GM10266 (cell line): ENCODE results near the gene DDX39A.

Source experiments
- DNase-seq: peaks from one replicate; pipeline ENCODE4 v3.0.0; 2012; ENCODE audit errors: extremely low spot score
- TF ChIP-seq, protein P1 (sequence below): IDR thresholded peaks from 2 replicates; pipeline ENCODE4 v1.5.1; 2012; ENCODE audit warnings: mild to moderate bottlenecking, low read depth; ENCODE audit not compliant: control insufficient read depth, insufficient read depth; ENCODE audit errors: missing control alignments

DDX39A gene

DNA sequence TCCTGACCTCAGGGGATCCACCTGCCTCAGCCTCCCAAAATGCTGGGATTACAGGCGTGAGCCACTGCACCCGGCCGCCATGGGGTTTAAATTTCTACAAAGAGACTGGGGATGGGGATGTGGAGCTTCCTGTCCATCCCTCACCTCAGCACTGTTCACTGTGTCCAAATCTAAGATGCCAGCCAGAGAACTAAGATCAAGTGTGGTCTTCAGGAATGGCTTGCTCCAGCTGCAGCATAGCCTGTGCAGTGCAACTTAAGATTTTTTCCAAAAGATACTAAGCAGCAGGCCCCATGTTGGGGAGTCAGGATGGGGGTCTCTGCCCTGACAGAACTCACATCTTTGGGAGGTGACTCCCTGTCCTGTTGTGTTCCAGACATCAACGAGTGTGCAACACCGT lies 28.6 kb downstream of the DDX39A start:
- no peak for DNase-seq

DNA sequence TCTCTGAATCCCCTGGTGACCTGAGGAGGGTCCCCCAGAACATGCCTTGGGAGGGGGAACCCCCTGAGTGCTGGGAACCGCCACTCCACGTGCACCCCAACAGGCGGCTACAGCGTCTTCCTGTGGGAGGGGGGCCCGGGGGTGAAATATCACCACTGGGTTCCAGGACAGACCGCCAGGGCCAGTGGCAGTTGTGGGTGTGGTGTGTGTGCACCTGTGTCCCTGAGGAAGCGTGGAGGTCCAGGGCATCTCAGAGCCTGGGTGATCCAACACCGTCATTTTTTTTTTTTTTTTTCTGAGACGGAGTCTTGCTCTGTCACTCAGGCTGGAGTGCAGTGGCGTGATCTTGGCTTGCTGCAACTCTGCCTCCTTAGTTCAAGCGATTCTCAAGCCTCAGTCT lies 33.6 kb downstream of the DDX39A start:
- TF ChIP-seq, protein P1, sequence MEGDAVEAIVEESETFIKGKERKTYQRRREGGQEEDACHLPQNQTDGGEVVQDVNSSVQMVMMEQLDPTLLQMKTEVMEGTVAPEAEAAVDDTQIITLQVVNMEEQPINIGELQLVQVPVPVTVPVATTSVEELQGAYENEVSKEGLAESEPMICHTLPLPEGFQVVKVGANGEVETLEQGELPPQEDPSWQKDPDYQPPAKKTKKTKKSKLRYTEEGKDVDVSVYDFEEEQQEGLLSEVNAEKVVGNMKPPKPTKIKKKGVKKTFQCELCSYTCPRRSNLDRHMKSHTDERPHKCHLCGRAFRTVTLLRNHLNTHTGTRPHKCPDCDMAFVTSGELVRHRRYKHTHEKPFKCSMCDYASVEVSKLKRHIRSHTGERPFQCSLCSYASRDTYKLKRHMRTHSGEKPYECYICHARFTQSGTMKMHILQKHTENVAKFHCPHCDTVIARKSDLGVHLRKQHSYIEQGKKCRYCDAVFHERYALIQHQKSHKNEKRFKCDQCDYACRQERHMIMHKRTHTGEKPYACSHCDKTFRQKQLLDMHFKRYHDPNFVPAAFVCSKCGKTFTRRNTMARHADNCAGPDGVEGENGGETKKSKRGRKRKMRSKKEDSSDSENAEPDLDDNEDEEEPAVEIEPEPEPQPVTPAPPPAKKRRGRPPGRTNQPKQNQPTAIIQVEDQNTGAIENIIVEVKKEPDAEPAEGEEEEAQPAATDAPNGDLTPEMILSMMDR = no peak
- no peak for DNase-seq

More for the DNA sequence above, 28.6 kb downstream of the DDX39A start:
- TF ChIP-seq, protein P1 = no peak

DNA sequence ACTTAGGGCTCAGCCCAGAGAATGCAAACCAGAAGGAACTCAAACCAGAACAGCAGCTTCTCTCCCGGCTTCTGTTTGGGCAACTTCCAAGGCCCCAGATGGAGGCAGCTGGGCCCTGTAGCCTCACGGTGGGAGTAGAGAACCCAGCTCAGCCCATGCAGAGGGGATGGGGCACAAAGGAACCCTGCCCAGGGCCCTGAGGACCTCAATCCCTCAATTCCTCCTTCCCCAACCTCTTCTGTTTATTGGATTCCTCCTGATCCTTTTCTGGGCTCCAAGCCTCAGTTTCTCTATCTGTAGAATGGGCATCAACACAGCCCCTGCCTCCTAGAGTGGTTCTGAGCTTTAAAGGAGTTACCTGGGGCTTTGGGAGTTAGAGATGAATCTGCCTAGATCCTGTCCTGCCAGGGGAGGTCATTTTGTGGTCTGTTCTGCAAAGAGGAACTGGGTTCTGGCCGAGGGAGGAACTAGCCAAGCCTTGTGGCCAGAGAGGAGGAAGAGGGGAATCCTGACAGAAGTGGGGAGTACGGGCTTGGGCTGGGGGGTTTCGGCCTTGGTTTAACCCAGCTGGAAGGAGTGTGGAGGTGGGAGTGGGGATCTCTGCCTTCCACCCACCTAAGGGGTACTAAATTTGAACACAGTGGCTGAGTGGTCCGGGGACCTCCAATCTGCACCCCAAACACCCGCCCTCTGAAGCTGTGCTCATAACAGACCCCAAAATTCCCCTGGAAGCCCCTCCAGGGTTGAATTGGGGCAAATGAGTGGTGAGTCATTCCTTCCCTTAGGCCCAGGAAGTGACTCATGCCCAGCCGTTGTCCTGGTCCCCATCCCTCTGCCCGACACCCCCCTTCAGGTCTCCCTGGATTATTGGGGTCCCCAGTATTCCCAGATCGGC lies 35.2 kb downstream of the DDX39A start:
- TF ChIP-seq, protein P1 = no peak
- DNase-seq = peak; percentile 67

- TF ChIP-seq, protein P1 = no peak
- DNase-seq = peak; percentile 39
These were observed 37.3 kb downstream of the DDX39A start for GRCh38 chr19:14381689-14382474.

- DNase-seq = no peak
- TF ChIP-seq, protein P1 = no peak
These were observed 39.7 kb downstream of the DDX39A start for GRCh38 chr19:14379294-14380065.

GRCh38 chr19:14378890-14379289 lies 40.3 kb downstream of the DDX39A start:
- TF ChIP-seq, protein P1 = no peak

More at GRCh38 chr19:14378890-14379289, 40.3 kb downstream of the DDX39A start:
- DNase-seq = no peak
